MM.1S (cell line): Measurements from ENCODE around the gene ZFYVE28.

Source experiments
- CTCF ChIP-seq: fragments of 300-600 bp; sonication (generic); IDR thresholded peaks from 2 replicates; pipeline ENCODE4 v1.5.1; 2016; ENCODE audit warnings: antibody characterized with exemption, low read length, mixed read lengths
- EZH2 ChIP-seq: fragments of 300-600 bp; sonication (generic); optimal IDR thresholded peaks from 2 replicates; pipeline ENCODE3; 2017; ENCODE audit warnings: low read depth, mild to moderate bottlenecking, antibody characterized with exemption, low read length, mixed read lengths
- EZH2phosphoT487 ChIP-seq: fragments of 300-600 bp; sonication (generic); IDR thresholded peaks from 2 replicates; pipeline ENCODE4 v1.6.1; 2018; ENCODE audit warnings: antibody characterized with exemption, low read length

GRCh38 chr4:2427383-2428334 lies 9.2 kb upstream of the ZFYVE28 start:
- TF ChIP-seq CTCF, result no peak
- TF ChIP-seq EZH2phosphoT487, result no peak
- TF ChIP-seq EZH2, result no peak
